HCT116 (cell line): ENCODE results near the gene TNFRSF12A. TPM values are rescaled to one million over a fixed set of nuclear protein-coding genes. Genes with fewer than 3 reads are reported as not detected.

Experiments used
- ATAC-seq: fragments of 200-7000 bp; cut with Tn5 transposase; 2 replicates; pipeline ENCODE4 v1.9.1; 2020; ENCODE audit warnings: mild to moderate bottlenecking, moderate library complexity
- BruUV-seq: library from RNA; stranded (reverse); fragments of 400-500 nt; replicated peaks from 2 replicates; lab custom pipeline; 2021; lab: Mats Ljungman, UMichigan
- CTCF ChIA-PET: fragments of 300-600 bp; sonication (Branson Sonifier 250); formaldehyde crosslinking; loops from one replicate; lab custom pipeline; 2021; ENCODE audit warnings: antibody characterized with exemption; lab: Charles Lee
- POLR2A ChIA-PET: fragments of 300-600, 350-600 bp; sonication (Branson Sonifier 250); formaldehyde crosslinking; loops from one replicate; lab custom pipeline; 2021; ENCODE audit warnings: antibody characterized with exemption; lab: Charles Lee
- RAD21 ChIA-PET, 2 experiments: fragments of 300-600 bp; sonication (Branson Sonifier 250); formaldehyde crosslinking; loops; one replicate each; lab custom pipeline; 2023; ENCODE audit warnings: low total read pairs in 2 of 2; ENCODE audit not compliant: uncharacterized antibody in 2 of 2, unreplicated experiment in 2 of 2, low non-redundant PET in 1 of 2; lab: Charles Lee
- DNase-seq: peaks from one replicate; pipeline ENCODE4 v3.0.0-alpha.2; 2010; ENCODE audit warnings: low read depth, low spot score
- H2AFZ ChIP-seq: fragments of 200-600 bp; shearing (Covaris generic), sonication (generic); 2 replicates; pipeline ENCODE4 v1.6.1; 2017; ENCODE audit warnings: low read depth, mixed run types, mixed read lengths, antibody characterized with exemption, low read length; ENCODE audit not compliant: poor library complexity, severe bottlenecking
- H3K27ac ChIP-seq: 2 replicates; pipeline ENCODE4 v1.5.1; 2012; ENCODE audit warnings: low read depth, low read length
- H3K27me3 ChIP-seq: fragments of 200-600 bp; sonication (generic); 2 replicates; pipeline ENCODE4 v1.6.1; 2016; ENCODE audit warnings: mixed run types, low read length, mixed read lengths; ENCODE audit not compliant: insufficient read depth
- H3K36me3 ChIP-seq, 2 experiments: fragments of 200-500 bp in 1 of 2; fragments of 200-600 bp in 1 of 2; sonication (Bioruptor generic) in 1 of 2; sonication (generic) in 1 of 2; 2 replicates each; pipeline versions ENCODE4 v1.5.1 to v1.6.1; 2014 to 2016; ENCODE audit warnings: low read length in 2 of 2, inconsistent platforms in 1 of 2, mixed read lengths in 1 of 2, mixed run types in 1 of 2; ENCODE audit not compliant: insufficient read depth in 2 of 2, control insufficient read depth in 1 of 2
- H3K4me1 ChIP-seq, 2 experiments: fragments of 200-600 bp in 1 of 2; sonication (generic) in 1 of 2; 2 replicates each; pipeline versions ENCODE4 v1.5.1 to v1.6.1; 2012 to 2017; ENCODE audit warnings: low read length in 2 of 2, inconsistent platforms in 1 of 2, mild to moderate bottlenecking in 1 of 2, mixed read lengths in 1 of 2, mixed run types in 1 of 2, moderate library complexity in 1 of 2; ENCODE audit not compliant: insufficient read depth in 2 of 2, control insufficient read depth in 1 of 2
- H3K4me2 ChIP-seq: fragments of 200-600 bp; sonication (generic); 2 replicates; pipeline ENCODE4 v1.6.1; 2017; ENCODE audit warnings: mixed run types, low read length, mixed read lengths
- H3K4me3 ChIP-seq, 2 experiments: fragments of 200-600 bp in 1 of 2; sonication (generic) in 1 of 2; replicated peaks in 1 of 2; 2 replicates each; pipeline ENCODE4 v1.5.1; 2011 to 2016; ENCODE audit warnings: low read length in 2 of 2, control low read depth in 1 of 2, low read depth in 1 of 2, mild to moderate bottlenecking in 1 of 2, mixed read lengths in 1 of 2, mixed run types in 1 of 2
- H3K79me2 ChIP-seq: fragments of 200-600 bp; sonication (generic); 2 replicates; pipeline ENCODE4 v1.6.1; 2017; ENCODE audit warnings: mild to moderate bottlenecking, mixed run types, low read length, moderate library complexity, mixed read lengths; ENCODE audit not compliant: insufficient read depth
- H3K9ac ChIP-seq: fragments of 200-600 bp; sonication (generic); 2 replicates; pipeline ENCODE4 v1.6.1; 2016; ENCODE audit warnings: low read length, mixed read lengths
- H3K9me2 ChIP-seq: fragments of 200-600 bp; sonication (generic), shearing (Covaris generic); 2 replicates; pipeline ENCODE4 v1.6.1; 2017; ENCODE audit warnings: mixed run types, mild to moderate bottlenecking, moderate library complexity; ENCODE audit not compliant: insufficient read depth
- H3K9me3 ChIP-seq, 2 experiments: fragments of 200-500 bp in 1 of 2; fragments of 200-600 bp in 1 of 2; sonication (Bioruptor generic) in 1 of 2; sonication (generic) in 1 of 2; 2 replicates each; pipeline ENCODE4 v1.6.1; 2014 to 2017; ENCODE audit warnings: low read length in 2 of 2, mixed read lengths in 2 of 2, inconsistent platforms in 1 of 2, low read depth in 1 of 2, mild to moderate bottlenecking in 1 of 2, mixed run types in 1 of 2, moderate library complexity in 1 of 2; ENCODE audit not compliant: control insufficient read depth in 1 of 2, insufficient read depth in 1 of 2
- H4K20me1 ChIP-seq: fragments of 200-600 bp; sonication (generic), shearing (Covaris generic); 2 replicates; pipeline ENCODE4 v1.6.1; 2017; ENCODE audit warnings: mixed run types, mild to moderate bottlenecking, moderate library complexity; ENCODE audit not compliant: insufficient read depth
- ELF1 ChIP-seq: IDR thresholded peaks from 2 replicates; pipeline ENCODE4 v1.6.1; 2012; ENCODE audit warnings: low read depth, borderline replicate concordance
- POLR2A ChIP-seq: IDR thresholded peaks from 2 replicates; pipeline ENCODE4 v1.7.0; 2011; ENCODE audit warnings: borderline replicate concordance; ENCODE audit not compliant: insufficient read depth, insufficient read length; ENCODE audit errors: extremely low read depth
- POLR2AphosphoS5 ChIP-seq: IDR thresholded peaks from 2 replicates; pipeline ENCODE4 v1.6.1; 2011; ENCODE audit warnings: mild to moderate bottlenecking, low read depth, low read length, moderate library complexity
- RAD21 ChIP-seq: IDR thresholded peaks from 2 replicates; pipeline ENCODE4 v1.6.1; 2012; ENCODE audit warnings: low read depth, mild to moderate bottlenecking
- SIN3A ChIP-seq: IDR thresholded peaks from 2 replicates; pipeline ENCODE4 v1.6.1; 2012; ENCODE audit warnings: low read depth
- TCF7L2 ChIP-seq: IDR thresholded peaks from 2 replicates; pipeline ENCODE4 v1.7.0; 2011; ENCODE audit warnings: borderline replicate concordance, inconsistent platforms; ENCODE audit not compliant: insufficient read depth, insufficient read length; ENCODE audit errors: extremely low read depth
- YY1 ChIP-seq: IDR thresholded peaks from 2 replicates; pipeline ENCODE4 v1.6.1; 2011; ENCODE audit warnings: low read length, low read depth, moderate library complexity, mild to moderate bottlenecking; ENCODE audit not compliant: insufficient replicate concordance; ENCODE audit errors: extremely low read depth
- ZFX ChIP-seq: fragments of 450-650 bp; IDR thresholded peaks from 2 replicates; pipeline ENCODE4 v1.6.1; 2017
- intact Hi-C: fragments of 100-400 bp; cut with micrococcal nuclease; formaldehyde crosslinking; loops from 2 replicates; pipeline ENCODE4 v1.10.0; 2022
- total RNA-seq: library from RNA; stranded (reverse); gene quantifications from one replicate; pipeline ENCODE4 v1.2.1, GENCODE V29; 2021; ENCODE audit not compliant: unreplicated experiment
- TF ChIP-seq, protein P1 (sequence below): IDR thresholded peaks from 2 replicates; pipeline ENCODE4 v1.6.1; 2011; ENCODE audit warnings: mild to moderate bottlenecking, low read length, moderate library complexity; ENCODE audit not compliant: insufficient replicate concordance; ENCODE audit errors: extremely low read depth
- TF ChIP-seq, protein P2 (sequence below): IDR thresholded peaks from 2 replicates; pipeline ENCODE4 v1.6.1; 2012
- TF ChIP-seq, protein P3 (sequence below), 3 experiments: fragments of 200-600 bp in 1 of 3; sonication (generic) in 1 of 3; IDR thresholded peaks in 2 of 3; conservative IDR thresholded peaks in 1 of 3; 2 replicates each; pipeline ENCODE4 v1.5.1; 2012 to 2017; ENCODE audit warnings: low read depth in 2 of 3, low read length in 2 of 3, antibody characterized with exemption in 1 of 3, borderline replicate concordance in 1 of 3, control low read depth in 1 of 3, mild to moderate bottlenecking in 1 of 3, mixed read lengths in 1 of 3, mixed run types in 1 of 3, moderate library complexity in 1 of 3; ENCODE audit not compliant: insufficient read depth in 1 of 3

TNFRSF12A gene
- total RNA-seq, 1 experiment from 2014 or later, result 188 TPM

DNA sequence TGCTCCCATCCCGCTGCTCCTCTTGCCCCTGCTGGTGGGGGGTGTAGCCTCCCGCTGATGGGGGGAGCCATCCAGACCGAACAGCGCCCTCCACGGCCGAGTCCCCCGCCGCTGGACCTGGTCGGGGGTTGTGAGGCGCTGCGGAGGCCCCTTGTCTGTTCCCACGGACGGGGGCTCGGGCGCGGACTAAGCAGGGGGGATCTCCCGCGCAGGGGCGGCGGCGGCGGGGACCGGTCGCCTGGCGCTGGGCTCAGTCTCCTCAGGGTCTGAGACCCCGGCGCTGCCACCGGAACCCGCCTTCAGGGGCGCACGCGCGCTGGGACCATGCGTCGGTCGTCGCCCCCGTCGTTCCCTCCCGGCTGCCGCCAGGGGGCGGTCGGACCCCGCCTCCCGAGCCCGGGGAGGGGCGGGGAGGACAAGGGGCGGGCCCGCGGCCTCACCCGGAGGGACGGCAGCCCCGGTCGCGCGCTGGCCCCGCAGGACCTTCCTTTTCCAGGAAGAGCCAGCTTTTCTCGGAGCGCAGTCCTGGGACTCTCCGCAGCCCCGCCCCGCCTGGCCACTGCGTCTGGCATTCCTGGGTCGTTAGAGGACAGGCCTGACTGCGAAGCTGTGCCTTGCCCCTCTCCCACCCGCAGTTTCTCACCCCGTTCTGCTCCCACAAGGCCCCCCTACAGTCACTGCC lies 39.0 kb downstream of the TNFRSF12A start:
- ChIA-PET RAD21 (interaction anchor here in 1 of 2 experiments (1.0 kb wide), 1 partner anchor 28 kb away, joined by 5 read pairs; no protein-coding TSS in a partner anchor), CTCF (interaction anchor here (0.6 to 2.5 kb wide), 12 partner anchors 10 to 113 kb away, joined by 3 to 16 read pairs (median 5); no protein-coding TSS in a partner anchor), POLR2A (interaction anchor here (0.6 to 1.7 kb wide), 4 partner anchors 11 to 70 kb away, joined by 4 to 6 read pairs (median 5); partner anchors contain the start of gene TNFRSF12A)
- Histone ChIP-seq H3K9me3 (no peaks in the 10 kb centered on the region), H3K4me3 (peak overlapping the region; percentile 81 to 87), H3K27me3 (no peaks in the 10 kb centered on the region), H3K79me2 (no peaks in the 10 kb centered on the region), H4K20me1 (no peaks in the 10 kb centered on the region), H3K9me2 (no peaks in the 10 kb centered on the region), H3K4me2 (peak overlapping the region; percentile 95), H2AFZ (no peak overlapping the region), H3K9ac (peak overlapping the region; percentile 95), H3K4me1 (peaks cover 0 to 22% of the 10 kb centered on the region in 2 experiments; a peak in 3 of 4 replicates), H3K36me3 (no peaks in the 10 kb centered on the region), H3K27ac (peak overlapping the region; percentile 84)
- TF ChIP-seq, protein P1, sequence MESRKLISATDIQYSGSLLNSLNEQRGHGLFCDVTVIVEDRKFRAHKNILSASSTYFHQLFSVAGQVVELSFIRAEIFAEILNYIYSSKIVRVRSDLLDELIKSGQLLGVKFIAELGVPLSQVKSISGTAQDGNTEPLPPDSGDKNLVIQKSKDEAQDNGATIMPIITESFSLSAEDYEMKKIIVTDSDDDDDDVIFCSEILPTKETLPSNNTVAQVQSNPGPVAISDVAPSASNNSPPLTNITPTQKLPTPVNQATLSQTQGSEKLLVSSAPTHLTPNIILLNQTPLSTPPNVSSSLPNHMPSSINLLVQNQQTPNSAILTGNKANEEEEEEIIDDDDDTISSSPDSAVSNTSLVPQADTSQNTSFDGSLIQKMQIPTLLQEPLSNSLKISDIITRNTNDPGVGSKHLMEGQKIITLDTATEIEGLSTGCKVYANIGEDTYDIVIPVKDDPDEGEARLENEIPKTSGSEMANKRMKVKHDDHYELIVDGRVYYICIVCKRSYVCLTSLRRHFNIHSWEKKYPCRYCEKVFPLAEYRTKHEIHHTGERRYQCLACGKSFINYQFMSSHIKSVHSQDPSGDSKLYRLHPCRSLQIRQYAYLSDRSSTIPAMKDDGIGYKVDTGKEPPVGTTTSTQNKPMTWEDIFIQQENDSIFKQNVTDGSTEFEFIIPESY, result peak; percentile 18
- no peak for TF ChIP-seq POLR2A
- TF ChIP-seq POLR2AphosphoS5, result peak; percentile 77
- TF ChIP-seq, protein P2, sequence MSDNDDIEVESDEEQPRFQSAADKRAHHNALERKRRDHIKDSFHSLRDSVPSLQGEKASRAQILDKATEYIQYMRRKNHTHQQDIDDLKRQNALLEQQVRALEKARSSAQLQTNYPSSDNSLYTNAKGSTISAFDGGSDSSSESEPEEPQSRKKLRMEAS, result peak; percentile 76
- no peak for TF ChIP-seq ELF1
- no peak for TF ChIP-seq TCF7L2
- TF ChIP-seq SIN3A, result peak; percentile 40; the same call in 1 of the 2 replicates
- TF ChIP-seq, protein P3, sequence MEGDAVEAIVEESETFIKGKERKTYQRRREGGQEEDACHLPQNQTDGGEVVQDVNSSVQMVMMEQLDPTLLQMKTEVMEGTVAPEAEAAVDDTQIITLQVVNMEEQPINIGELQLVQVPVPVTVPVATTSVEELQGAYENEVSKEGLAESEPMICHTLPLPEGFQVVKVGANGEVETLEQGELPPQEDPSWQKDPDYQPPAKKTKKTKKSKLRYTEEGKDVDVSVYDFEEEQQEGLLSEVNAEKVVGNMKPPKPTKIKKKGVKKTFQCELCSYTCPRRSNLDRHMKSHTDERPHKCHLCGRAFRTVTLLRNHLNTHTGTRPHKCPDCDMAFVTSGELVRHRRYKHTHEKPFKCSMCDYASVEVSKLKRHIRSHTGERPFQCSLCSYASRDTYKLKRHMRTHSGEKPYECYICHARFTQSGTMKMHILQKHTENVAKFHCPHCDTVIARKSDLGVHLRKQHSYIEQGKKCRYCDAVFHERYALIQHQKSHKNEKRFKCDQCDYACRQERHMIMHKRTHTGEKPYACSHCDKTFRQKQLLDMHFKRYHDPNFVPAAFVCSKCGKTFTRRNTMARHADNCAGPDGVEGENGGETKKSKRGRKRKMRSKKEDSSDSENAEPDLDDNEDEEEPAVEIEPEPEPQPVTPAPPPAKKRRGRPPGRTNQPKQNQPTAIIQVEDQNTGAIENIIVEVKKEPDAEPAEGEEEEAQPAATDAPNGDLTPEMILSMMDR (IDR thresholded peaks at IDR 0.05 in 2 of 3, conservative IDR thresholded peaks at IDR 0.05 in 1 of 3; ENCODE audit: borderline replicate concordance in 1 of 3, insufficient read depth in 1 of 3, low read depth in 2 of 3, low read length in 2 of 3), result peak; percentile 58 to 94 (median 66)
- TF ChIP-seq YY1, result peak; percentile 57
- TF ChIP-seq RAD21, result peak; percentile 89
- TF ChIP-seq ZFX, result 0 out of 2 replicates have a peak, but pooled peaks have one; percentile 34
- DNase-seq (peak; percentile 60), ATAC-seq (peak; percentile 86)
- BruUV-seq, result no TSS peak
- intact Hi-C loops, result loop anchor here (2.0 to 10.0 kb wide), 2 partner anchors 70 to 116 kb away; no protein-coding TSS in a partner anchor
